Stimulated activated CD4-positive, alpha-beta T cell treated with anti-CD3 and anti-CD28 coated beads, Interleukin-4, amount 100 ng/mL, for 1 hour (primary cell): ENCODE data around the gene HEG1.

Source experiments
- DNase-seq: peaks from one replicate; pipeline ENCODE4 v3.0.0-alpha.2; 2020

Gene HEG1

DNA sequence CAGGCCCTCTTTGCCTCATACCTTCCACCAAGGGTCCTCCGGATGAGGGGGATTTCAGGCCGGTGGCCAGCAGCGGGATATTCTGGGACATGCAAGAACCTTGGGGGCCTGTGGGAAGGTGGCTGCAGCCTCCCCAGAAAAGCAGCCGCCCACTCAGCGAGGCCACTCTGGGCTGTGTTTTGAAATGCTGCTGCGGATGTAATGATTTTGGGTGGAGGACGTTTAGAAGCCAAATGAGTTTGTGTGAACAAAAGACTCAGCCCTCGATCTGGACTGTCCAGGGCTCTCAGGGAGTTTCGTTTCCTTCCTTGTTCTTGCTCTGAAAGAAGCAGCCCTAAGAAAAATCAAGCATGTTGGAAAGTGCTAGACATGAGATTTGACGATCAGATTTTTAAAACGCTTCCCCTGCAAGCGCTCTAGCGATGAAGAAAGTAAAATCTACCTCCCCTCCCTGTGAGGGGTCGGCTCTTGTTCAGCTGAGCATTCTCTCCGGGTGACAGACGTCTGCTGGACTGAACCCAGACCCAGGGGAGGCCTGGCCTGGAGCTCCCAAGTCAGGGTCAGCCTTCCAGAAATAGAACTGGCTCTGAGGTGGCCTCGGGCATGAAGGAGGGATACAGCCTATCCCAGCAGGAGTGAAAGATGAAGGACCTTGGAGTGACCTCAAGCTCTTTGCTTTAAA, 12.9 kb downstream of the HEG1 start:
- no peak for DNase-seq

DNA sequence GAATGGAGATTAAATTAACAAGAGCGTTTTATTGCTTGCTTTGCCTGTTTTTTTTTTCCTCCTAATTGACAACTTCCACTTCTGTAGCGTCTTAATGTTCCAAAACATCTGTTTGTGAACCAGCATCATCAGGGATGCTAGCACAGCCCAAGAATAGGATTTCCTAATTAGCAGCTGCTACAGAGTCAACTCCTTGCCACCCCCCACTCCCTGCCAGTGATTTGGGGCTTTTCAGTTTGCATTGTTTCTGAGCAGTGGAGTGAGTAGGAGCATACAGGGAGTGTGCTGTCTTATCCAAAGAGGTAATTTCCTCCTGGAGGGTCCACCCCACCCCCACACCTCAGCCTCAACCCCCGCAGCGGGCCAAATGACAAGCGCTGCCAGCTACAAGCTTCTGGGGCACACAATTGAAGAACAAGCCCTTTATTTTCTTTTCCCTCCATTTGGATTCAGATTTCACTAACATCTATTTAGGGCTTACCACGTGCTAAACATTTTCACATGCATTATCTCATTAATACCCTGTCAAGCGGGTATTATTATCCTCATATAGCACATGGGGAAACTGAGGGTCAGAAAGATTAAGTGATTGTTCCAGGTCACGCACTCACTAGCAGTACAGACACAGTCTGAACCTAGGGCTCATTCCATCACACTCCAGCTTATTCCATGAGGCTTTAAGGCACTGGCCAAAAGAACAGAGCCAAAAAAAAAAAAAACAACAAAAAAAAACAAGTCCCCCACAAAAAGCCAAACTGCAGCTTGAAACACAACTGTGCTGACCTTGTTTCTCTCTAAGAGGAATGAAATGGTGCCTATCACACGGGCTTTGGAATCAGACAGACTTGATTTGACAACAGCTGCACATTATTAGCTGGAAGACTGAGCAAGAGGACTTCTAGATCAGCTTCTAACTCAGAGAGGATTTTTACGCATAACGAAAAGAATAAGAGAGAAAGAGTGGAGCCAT, 16.4 kb downstream of the HEG1 start:
- DNase-seq: no peak

DNA sequence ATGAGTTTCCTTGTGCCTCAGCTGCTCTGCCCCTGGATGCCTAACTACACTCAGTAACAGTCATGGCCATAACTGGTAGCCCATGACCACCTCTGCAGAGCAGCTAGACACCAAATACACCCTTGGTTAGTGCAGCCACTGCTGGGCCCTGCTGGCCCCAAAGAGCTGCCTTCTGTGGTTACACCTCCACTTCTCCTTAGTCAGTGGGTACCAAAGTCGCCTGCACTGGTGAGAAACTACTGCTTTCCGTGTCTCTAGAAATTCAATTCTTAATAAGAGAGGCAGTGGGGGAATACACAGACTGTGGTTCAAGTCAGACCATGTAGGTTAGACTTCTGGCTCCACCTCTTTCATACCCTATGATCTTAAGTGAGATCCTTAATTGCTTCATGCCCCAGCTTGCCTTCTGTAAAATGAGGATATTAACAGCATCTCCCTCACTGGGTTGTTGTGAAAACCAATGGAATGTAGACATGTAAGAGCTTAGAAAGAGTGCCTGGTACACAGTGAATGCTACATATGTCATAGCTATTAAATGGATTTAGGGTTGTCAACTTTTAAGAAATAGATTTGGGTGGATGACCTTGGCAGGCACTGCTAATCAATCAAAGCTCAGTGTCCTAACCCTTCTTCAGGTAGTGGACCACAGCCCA, 18.2 kb downstream of the HEG1 start:
- DNase-seq: no peak

DNA sequence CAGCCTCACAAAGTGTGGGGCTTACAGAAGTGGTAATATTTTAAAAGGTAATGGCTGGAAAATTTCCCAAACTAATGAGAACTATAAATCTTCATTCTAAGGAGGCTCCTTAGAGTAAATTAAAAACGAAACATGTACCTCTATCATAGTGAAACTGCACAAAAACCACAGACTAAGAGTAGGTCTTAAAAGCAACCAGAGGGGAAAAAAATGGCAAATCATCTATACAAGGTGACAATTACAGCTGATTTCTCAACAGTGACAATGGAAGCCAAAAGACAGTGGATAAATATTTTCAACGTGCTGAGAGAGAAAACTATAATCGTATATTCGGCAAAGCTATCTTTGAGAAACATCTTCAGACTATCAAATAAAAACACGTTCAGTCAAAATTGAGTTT, 20.6 kb downstream of the HEG1 start:
- DNase-seq: no peak

DNA sequence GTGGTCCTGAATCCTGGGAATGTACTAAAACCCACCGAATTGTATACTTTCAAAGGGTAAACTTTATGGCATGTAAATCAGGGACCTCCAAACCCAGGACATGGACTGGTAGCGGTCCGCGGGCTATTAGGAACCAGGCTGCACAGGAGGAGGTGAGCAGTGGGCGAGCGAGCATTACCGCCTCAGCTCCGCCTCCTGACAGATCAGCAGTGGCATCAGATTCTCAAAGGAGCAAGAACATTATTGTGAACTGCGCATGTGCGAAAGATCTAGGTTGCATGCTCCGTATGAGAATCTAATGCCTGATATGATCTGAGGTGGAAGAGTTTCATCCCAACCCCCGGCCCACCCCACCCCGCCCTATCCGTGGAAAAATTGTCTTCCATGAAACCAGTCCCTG, 22.2 kb downstream of the HEG1 start:
- DNase-seq: no peak

DNA sequence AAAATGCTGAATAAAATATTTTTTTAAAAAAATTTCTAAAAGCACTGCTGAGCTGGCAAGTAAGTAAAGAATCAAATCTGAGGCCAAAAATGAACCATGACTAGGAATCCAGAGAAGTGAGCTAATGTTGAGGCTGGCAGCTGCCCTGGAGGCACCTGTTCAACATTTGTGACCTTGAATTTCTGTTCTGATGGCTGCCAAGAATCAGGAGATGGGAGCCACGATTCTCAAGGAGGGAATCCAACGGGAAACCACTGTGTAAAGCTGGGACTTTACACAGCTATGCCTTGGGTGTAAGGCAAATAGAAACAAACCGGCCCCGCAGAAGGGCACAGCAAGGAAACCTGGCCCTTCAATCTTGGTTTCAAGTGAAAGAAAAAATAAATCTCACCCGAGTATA, 22.7 kb downstream of the HEG1 start:
- DNase-seq: no peak

DNA sequence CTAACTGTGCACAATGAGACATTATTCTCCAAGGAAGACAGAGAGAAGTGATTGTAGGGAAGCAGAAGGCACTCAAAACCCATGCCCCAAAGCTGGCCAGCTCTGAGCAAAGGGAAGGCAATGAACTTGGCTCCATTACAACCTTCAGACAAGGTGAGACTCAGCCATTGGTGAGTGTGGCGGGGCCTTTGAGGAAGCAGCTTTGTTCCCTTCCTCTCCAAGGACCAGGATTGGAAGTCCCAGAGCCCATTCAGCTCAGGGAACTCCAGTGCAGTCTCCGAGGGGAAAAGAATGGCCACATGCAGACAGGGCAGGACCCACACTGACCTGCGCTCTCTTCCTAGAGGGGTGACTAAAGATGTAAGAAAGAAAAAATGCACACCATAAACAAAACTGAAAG, 23.1 kb downstream of the HEG1 start:
- no peak for DNase-seq

DNA sequence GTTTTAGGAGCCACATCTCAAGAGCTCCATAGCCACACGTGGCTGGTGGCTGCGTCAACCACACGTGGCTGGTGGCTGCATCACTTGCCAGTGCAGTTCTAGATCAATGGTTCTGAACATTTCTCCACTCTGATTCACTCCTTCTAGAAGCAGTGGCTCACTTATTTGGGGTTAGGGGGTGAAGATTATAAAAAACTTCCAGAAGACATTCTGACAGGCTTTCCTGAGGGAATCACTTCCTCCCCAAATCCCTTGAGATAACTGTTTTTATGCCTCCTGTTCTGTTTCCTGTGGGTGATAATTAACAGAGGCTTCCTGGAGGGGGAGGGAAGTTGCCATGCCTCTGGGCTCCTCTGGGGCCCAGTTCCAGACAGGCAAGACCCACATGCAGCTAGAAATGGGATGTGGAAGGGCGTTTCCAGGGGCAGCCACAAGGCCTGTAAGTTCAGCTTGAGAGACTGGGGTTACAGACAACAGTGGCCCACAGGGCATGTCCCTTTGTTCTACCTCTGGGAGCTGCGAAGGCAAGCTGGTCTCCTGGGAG, 23.6 kb downstream of the HEG1 start:
- no peak for DNase-seq

DNA sequence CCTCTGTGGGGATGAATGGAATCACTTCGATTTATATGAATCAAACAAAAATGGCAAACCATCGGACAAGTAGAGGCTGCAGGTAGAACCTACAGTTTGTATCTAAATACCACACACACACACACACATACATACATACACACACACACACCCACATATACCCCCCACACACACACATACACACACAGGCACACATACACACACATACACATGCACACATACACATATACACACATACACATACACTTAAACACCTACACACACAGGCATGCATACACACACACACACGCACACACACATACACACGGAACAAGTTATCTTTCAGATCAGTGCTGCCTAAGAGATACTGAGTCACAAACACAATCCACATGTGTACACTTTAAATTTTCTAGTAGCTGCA, 24.3 kb downstream of the HEG1 start:
- no peak for DNase-seq

DNA sequence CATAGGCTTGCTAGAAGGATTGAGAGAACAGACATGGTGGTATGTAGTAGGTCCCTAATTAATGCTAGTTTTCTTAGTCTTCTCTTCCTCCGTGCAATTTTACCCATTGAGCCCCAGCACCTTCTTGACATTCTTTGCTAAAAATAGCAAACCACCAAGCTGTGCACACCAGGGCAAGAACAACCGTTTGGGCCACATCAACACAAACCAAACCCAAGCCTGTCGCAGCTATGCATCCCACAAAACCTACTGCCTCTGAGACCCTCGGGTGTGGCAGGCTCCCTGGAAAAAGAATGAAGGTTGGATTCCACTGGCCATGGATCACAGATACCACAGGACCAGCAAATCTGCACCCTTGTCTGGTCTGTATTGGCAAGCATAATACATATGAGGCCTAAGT, 27.1 kb downstream of the HEG1 start:
- DNase-seq: no peak

DNA sequence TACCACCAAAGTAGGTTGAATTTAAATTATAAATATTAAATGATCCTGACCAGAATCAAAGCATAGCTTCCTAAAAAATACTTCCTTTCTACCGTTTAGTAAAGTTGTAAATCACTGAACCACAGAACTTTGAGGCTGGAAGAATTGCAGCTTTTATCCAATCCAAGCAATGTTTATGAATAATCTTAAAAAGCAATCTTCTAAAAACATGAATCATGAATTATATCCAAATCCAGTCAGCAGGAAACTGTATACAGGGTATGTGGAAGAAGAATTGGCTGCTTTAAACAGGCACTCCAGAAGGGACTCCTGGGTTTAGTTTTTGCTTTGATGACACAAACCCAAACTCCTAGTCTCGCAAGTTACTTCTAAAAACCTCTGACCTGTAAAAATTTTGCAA, 30.2 kb downstream of the HEG1 start:
- no peak for DNase-seq

DNA sequence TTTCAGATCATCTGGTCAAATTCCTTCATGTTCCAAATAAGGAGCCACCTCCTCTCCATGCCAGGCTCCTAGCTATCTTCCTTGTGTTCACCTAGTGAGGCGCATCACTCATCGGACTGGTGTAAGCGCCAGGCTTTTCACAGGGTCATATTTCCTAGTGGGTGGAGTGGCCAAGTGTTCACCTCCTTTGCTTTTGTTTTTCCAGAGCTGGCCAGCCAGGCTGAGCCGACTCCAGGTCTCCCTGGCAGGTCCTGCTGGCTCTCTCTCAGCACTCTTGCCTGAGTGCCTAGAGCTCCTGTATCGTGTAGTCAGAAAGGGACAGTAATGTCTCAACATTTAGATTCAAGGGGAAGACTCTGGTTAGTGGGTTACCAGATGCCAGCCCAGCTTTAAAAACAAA, 31.0 kb downstream of the HEG1 start:
- DNase-seq: no peak

DNA sequence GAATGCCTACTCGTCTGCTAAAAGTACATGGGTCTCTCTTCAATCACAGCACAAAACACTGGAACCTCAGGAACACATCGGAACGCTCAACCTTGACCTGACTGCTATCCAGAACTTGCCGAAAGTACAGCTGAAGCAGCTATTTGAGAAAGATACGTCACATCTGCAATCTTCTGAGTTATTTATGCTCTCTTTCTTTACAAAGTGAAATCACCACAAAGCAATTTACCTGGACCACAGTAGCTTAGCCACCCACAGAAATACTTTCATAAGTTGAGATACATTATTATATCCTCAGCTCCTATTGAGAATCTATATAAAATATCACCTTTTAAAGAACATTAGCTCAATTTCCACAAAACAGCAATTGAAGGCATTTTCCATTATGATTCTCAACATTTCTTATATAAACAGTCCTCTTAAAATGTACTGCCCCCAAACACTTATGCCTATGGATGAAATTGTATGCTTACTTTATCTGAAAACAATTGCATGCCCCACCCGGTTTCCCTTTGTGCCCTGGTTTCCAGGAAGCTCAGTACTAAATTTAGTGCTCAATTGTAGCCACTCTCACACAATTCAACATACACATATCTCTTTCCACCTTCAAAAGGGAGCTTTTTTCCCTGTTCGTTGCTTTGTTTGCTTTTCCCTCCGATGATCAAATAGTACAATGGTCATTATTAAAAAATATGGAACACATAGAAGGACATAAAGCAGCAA, 31.8 kb downstream of the HEG1 start:
- DNase-seq: no peak

DNA sequence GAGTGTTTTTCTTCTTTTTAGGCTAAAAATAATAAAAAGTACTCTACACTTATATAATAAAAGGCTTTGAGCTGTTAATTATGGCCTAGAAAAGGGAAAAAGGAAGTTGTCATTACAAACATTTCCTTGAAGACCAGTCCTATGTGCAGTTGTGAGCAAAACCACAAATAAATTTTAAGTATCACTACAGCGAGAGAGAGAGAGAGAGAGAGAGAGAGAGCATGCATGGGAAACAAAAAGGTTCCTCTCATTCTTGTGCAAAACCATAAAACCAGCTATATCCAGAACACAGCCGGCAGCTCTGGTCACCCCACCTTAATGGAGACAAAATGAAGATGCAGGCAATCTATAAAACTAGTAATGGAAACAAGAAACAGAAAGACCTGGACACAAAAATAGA, 33.6 kb downstream of the HEG1 start:
- no peak for DNase-seq

DNA sequence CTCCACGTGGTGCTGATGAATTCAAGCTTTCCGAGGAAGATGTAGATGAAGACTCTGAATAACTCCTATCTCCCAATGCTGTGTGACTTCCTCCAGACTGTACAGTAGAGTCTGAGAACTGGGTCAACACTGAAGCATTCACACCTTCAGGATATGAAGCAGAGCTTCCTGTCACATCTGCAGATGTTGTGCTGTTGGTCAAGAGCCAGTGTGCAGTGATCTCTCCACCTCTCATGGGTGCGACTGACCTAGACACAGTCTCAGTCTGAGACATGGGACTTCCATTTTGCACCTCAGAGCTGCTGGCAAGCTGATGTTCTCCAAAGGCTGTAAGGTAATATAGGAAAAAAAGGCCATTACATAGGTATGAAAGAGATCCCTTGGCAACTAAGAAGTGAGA, 36.5 kb downstream of the HEG1 start:
- DNase-seq: no peak

DNA sequence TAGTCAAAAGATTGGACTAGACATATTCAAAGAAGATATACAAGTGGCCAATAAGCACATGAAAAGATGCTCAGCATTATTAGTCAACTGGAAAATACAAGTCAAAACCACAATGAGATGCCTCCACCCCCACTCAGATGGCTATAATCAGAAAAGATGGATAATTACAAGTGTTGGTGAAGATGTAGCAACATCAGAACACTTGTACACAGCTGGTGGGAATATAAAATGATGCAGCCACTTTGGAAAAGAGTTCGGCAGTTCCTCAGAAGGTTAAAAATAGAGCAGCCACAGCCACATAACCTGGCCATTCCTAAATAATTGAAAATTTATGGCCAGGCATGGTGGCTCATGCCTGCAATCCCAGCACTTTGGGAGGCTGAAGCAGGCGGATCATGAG, 38.4 kb downstream of the HEG1 start:
- DNase-seq: no peak

DNA sequence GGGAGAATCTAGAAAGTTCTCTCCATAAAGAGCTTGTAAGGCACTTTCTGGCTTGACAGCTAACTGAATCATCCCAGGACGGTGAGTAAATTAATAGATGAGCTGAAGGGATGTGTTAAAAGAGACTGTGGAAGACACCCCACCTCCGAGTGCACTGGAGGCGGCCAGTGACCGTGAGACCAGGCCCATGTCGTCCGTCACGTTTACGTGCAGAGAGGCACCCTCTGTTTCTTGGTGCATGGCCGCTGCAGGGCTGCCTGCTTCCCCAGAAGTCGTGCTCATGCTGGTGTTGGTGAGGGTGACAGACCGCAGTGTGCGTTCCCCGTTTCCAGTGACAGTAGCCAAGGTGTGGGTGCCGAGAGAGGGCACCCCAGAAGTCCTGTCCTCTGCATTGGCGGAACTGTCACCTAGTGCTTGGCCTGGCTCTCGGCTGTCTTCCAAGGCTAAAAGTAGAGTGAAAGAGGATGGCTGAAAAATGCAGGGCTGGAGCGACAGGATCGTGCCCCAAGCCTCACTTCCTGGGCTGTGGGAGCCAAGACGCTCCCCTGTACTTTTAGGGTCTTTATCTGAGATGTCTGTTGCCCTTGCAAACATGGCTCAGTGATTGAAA, 41.1 kb downstream of the HEG1 start:
- DNase-seq: no peak

DNA sequence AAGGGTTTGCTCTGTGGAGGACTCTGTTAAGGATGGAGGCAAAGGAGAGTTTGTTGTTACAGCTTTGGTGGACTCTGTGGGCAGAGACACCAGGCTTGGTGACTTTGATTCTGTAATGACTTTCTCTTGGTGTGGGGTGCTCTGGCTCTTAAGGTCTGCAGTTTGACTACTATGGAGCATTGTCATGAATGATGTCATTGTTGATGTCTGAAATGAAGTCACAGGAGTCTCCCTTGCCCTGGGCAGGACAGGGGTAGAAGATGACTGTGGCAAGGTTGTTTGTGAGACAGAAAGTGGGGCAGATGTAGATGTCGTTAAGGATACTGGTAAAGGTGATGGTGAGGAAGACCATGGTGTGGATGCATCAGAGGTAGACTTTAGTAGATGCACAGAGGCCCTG, 42.7 kb downstream of the HEG1 start:
- no peak for DNase-seq

DNA sequence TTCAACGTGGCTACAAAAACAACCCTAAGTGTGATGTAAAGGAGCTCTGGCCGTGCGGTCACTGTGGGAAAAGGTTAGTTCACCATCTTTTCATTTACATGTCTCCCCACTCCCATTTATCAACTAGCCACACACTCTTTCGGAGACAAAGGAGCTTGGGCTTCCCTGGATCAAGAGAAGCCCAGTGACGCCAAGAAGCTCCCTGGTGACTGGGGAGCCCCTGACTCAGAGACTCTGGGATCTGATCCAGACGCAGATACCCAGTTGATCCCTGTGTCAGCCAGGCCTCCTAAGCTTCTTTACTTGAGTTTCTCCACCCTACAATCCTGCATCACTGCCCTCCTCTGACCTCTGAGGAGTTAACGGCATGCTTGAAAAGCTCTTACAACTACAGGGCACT, 43.9 kb downstream of the HEG1 start:
- no peak for DNase-seq

DNA sequence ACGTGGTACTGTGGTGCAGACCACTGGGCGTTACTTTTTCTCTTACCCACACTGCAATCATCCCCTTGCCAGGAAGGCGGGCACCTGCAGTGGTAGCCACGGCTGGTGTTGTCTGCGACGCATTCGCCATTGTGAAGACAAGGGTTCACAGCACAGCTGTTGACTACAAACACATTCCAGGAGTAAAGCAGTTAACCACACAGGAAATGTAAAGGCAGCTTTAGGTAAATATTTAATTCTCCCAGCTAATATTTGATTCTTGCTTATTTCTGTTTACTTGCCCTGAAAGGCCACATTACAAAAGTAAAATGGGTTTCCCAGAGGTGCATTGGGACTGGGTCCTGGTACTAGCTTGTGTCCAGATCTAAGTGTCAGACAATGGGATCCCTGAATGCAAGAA, 45.4 kb downstream of the HEG1 start:
- DNase-seq: no peak

DNA sequence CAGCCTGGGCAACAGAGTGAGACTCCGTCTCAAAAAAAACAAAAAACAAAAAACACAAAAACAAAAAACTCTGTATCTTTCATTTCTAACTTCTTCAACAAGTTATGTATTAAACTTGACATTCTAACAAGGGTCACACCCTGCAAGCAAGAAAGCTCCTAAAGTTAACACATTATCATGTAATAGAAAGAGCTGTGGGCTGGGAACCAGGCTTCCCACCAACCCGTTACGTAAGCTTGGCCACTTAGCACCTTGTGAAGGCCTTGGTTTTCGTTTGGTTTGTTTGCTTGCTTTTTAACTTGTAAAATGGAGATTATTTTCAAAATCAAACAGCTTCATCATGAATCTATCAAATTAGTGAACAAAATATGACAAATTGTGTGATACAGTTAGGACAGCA, 47.0 kb downstream of the HEG1 start:
- no peak for DNase-seq

DNA sequence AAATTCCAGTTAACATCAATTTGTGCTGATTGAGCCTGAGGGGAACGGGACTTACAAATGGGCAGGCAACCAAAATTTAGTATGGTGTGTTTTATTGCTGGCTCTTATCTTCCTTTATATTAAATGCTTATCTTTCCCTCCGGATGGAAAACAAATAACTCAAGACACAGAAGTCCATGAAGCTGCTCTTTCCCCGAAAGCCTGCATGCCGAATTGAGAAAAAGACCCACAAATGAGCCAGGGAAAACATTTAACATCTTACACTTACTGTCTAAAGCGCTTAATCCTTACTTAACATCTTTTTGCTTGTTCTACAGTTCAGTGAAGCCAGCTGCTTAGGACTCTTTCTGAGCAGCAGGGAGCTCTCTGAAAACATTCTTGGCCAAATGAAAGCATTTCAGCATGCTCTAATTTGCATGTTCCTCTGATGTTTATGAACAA, 49.5 kb downstream of the HEG1 start:
- no peak for DNase-seq

DNA sequence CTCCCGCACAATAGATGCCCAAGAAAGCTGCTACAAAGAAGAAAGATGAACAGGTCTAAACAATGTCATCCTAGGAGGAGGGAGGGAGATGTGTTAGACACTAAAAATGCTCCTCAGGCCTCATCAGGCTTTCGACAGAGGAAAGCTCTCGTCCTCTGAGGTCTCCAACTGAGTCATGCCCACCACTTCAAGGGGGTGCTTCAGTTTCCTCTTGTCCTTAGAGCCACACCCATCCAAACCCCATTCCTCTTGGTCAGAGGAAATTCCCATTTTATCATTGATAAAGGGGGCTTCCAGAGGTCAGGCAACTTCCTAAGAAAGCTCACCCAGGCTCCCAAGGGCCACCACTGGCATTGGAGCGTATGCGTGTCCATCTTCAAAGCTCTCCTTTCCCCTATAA, 50.1 kb downstream of the HEG1 start:
- DNase-seq: no peak
